Activated CD4-positive, alpha-beta T cell treated with anti-CD3 and anti-CD28 coated beads, Interleukin-2, amount 50 U/mL, for 24 hours (primary cell): ENCODE results near the gene GDF15.
"Not testable (repeated sequence)": the region's sequence is repeated elsewhere in the genome, so short reads cannot be mapped to it uniquely, and the experiment has no call there.

Source experiments
- DNase-seq, 2 donors: peaks; one replicate each; pipeline ENCODE4 v3.0.0-alpha.2; 2020; ENCODE audit warnings: low read depth in 1 of 2, low spot score in 1 of 2

The GDF15 gene

GRCh38 chr19:18391509-18392075 is 5.6 kb downstream of the GDF15 start:
- no peak for DNase-seq

- DNase-seq, result no peak
These were observed 6.5 kb downstream of the GDF15 start for GRCh38 chr19:18392417-18392816.

- DNase-seq, result no peak
These were observed 7.0 kb downstream of the GDF15 start for GRCh38 chr19:18392926-18393325.

GRCh38 chr19:18393836-18394235 is 7.9 kb downstream of the GDF15 start:
- no peak for DNase-seq

GRCh38 chr19:18396471-18397241 is 10.7 kb downstream of the GDF15 start:
- no peak for DNase-seq

DNA sequence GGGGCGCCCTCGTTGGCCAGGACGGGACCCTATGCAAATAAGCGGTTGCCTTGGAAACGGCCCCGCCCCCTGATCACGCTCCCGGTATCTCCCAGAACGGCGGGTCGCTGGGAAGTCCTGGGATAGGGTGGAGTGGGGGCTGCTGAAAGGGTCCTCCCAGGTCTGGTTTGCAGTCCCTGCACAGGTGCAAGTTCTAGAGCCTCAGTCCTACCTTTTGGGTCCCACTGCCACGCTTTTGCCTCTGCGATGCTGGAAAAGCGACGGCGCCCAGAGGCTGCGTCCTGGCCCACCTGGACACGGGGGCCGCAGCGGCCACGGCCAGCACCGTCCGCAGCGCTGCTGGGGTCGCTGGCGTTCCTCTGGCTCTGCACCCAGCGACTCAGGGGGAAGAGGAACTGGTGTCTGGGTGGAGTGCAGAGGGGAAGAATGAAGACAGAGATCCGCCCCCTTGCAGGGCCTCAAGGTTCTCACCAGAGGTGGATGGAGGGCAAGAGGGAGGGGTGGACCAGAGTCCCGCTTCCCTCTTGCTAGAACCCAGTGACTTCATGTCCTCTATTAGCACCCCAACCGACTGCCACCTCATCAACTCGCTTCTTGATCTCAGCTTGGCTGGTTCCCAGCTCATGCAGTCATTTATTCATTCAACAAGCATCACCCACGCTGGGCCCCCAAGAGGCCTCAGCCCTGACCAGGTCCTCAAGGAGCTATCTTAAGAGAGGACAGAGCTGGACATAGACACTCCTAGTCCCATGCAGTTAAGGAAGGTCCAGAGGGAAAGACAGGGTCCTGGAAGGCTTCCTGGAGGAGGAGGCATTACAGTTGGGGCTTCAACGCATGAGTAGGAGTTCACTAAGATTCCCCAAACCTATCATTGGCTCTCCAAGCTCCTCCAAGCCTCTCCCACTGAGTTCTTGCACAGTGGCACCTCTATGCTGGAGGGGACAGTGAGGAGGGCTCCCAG is 11.6 kb downstream of the GDF15 start, which contains the start of gene LRRC25:
Gene LRRC25 (minus strand): TSS at position 381 of the 961 bp plus-strand sequence. CDS start 659 bp downstream, outside the sequence.
- DNase-seq, result no peak

- no peak for DNase-seq
These were observed 13.1 kb downstream of the GDF15 start for GRCh38 chr19:18399008-18399407.

- no peak for DNase-seq
These were observed 15.7 kb downstream of the GDF15 start for GRCh38 chr19:18401580-18402112.

- not testable (repeated sequence) for DNase-seq
These were observed 16.7 kb downstream of the GDF15 start for GRCh38 chr19:18402455-18403248.

- DNase-seq, result not testable (repeated sequence)
These were observed 19.8 kb downstream of the GDF15 start for GRCh38 chr19:18405754-18406153.

DNA sequence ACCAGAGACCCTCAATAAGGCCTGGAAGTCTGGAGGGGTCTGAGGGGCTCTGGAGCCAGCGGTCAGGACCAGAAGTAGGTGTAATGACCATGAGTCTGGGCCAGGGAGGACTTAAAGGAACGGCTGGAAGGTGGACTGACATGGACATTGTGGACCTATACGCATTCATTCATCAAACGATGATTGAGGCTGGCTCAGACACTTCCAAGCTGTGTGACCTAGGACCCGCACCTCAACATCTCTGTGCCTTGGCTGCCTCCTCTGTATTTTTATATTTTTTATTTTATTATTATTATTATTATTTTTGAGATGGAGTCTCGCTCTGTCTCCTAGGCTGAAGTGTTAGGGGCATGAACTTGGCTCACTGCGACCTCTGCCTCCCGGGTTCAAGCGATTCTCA is 20.8 kb downstream of the GDF15 start:
- DNase-seq, result no peak

DNA sequence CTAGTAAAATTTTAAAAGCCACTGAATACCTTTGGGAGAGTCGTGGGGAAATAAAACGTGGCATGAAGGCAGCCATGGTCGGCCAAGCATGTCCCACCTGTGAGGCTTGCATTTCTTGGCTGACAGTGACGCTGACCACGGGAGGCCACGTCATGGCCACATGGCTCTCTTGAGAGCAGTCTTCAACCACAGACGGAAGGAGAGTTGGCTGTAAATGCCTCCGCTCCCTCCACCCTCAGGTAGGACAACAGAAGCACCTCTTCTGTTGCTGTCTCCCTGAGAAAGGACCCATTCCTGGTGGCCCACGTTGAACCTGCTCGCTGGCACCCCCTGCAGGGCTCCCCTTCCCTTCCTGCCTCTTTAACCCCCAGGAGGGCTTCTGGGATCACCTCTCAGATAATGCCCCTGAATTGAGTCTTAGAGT is 22.1 kb downstream of the GDF15 start:
- DNase-seq, result no peak

- no peak for DNase-seq
These were observed 26.8 kb downstream of the GDF15 start for GRCh38 chr19:18412610-18413239.

GRCh38 chr19:18414504-18415177 is 28.7 kb downstream of the GDF15 start:
- no peak for DNase-seq

DNA sequence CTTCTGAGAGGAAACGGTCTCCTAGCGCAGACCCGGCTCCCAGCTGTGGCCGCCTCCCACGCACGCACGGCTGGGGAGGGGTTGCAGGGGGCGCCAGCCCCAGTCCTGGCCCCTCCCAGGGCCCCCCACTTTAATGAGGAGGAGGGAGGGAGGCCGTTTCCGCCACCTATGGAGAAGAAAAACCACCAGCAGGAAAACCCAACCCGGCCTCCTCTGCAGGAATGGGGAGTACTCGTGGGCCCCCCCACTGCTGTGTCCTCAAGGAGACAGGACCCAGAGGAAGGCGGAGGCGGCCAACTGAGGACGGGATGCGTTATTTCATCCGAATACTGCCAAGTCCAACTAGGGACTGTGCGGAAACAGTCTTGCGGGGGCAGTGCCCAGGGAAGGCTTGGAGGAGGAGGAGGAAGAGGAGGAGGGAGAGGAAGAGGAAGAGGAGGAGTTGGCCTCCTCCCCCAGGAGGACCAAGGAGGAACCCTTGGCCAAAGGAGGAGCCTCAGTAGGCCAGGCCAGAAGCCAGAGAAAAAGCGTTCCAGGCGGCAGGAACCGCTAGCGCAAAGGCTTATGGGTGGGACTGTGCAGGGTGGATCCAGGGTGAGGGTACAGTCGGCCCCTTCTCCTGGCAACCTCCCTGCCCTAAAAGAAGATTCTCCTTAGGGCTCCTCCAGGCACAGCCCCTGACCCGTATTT is 29.4 kb downstream of the GDF15 start:
- no peak for DNase-seq

DNA sequence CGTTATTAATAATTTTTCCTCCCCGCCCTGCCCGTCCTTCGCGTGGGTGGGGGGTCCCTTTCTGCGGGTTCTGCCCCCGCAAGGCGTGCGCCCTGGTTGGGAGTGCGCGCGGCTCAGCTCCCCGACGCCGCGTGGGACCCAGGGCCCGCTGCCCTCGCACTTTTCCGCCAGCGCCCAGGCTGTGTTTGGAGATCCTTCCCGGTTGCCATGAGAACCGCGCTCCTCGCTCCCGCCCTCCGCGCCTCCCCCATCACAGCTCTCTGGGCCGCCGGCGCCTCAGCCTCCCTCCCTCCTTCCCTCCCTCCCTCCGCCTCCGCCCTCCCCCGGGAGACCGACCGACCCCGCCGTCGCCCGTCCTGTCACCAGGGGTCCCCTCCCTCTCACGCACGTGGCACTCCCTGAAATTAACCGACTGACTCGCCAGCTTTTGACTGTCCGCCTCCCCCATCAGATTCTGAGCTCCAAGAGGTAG is 30.9 kb downstream of the GDF15 start:
- no peak for DNase-seq

DNA sequence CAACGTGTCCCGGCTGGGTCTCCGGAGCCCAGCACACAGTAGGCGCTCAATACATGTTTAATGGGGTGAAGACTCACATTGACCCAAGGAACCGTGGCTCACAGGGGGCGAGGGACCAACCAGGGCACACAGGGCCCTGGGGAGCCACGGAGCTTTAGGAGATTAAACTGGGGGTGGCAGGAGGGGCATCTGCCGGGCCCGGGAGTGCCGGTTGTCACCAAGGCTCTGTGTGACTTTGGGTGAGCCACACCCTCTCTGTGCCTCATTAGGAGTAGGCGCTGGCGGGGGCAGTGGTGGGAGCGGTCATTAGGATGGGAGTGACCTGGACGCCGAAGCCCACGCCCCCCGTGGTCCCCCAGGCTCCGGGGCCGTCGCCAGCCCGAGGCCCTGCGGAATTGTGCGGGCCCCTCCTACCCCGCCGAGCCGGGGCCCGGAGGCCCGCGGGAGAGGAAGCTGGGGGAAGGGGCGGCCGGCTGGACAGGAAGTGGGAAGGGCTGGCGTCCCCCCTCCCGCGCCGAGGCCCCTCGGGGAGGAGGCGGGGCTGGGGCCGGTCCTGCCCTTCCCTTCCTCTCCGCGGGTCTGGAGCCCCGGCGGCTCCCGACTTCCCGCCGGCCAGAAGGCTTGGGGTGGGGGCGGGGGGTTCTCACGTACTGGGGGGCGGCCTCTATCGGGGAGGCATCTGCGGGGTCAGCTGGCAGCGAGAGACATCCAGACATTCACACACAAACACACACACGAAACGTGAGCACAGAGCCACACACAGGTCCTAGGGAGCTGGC is 31.5 kb downstream of the GDF15 start:
- no peak for DNase-seq

GRCh38 chr19:18418029-18418482 is 32.1 kb downstream of the GDF15 start:
- DNase-seq, result no peak
